T follicular helper cell (primary cell): ENCODE results near the gene FBXO47.
"Not testable (repeated sequence)": the region's sequence is repeated elsewhere in the genome, so short reads cannot be mapped to it uniquely, and the experiment has no call there.

Experiments
- DNase-seq: peaks from one replicate; pipeline ENCODE4 v3.0.0-alpha.2; 2020; ENCODE audit warnings: low read depth

The FBXO47 gene

DNA sequence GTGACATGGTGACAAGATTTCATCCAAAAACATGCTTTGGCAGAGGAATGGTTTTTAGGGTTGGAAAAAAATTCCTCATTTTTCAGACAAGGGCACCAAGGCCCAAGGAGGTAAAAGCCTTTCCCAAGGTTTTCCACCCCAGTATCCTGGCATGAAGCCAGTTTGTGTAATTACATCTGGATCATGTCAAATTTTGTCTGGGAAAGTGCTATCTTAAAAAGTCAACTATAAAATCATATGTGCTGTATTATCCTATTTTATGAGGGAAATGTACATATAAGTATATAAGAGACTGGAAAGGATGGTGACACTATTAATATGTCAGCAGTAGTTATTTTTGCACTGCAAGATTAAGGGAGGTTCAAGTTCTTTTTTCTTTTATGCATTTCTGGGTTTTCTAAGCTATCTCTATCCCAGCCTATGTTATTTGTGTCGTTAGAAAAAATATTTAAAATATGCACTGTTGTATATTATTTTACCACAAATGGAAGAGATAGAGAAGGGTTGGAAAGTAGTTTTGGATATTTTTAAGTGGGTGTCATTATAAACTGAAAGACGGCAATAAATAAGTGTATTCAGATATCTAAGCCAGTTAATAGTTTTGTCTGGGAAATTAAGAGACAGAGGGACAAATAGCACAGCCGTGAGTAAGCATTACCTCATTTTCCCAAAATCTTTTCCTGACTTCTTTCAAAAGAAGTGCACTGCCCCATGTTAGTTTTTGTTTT is 13.5 kb upstream of the FBXO47 start:
- DNase-seq: no peak

DNA sequence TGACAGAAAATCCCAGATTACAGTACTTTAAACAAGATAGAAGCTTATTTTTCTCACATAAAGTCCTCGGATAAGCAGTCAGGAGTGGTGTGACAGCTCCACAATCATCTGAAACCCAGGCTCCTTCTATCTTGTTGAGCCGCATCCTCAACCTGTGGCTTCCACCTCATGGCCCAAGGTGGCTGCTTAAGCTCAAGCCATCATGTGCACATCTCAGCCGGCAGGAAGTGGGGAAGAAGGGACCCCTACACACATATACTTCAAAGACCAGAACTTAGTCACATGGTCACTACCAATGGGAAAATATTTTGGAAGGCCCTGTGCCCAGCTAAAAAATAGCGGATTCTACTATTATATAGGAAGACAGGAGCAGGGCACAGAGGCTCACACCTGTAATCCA is 11.0 kb upstream of the FBXO47 start:
- DNase-seq: no peak

DNA sequence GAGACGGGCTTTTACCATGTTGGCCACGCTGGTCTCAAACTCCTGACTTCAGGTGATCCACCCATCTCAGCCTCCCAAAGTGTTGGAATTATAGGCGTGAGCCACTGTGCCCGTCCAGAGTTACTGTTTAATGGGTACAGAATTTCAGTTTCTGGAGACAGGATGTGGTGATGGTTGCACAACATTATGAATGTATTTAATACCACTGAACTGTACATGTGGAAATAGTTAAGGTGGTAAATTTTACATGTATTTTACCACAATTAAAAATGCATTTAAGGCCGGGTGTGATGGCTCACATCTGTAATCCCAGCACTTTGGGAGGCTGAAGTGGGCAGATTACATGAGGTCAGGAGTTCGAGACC is 9.0 kb upstream of the FBXO47 start:
- not testable (repeated sequence) for DNase-seq

DNA sequence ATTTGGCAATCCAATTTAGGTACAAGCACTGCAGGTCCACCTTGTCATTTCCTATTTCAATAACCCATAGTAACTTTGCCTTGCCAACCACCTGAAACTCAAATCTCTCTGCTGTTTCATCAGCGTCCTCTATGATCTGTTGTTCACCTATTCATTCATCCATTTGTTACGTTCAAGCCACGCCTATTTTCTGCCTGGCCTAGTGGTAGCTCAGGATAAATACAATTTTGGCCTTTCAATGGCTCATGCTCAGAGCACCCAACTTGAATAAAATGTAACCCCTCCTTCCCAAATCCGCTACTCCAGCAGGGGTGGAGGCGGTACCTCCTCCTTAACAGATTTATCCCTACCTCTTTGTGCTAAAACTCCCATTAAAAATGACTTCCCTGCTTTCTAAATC is 3.6 kb upstream of the FBXO47 start:
- DNase-seq: no peak

DNA sequence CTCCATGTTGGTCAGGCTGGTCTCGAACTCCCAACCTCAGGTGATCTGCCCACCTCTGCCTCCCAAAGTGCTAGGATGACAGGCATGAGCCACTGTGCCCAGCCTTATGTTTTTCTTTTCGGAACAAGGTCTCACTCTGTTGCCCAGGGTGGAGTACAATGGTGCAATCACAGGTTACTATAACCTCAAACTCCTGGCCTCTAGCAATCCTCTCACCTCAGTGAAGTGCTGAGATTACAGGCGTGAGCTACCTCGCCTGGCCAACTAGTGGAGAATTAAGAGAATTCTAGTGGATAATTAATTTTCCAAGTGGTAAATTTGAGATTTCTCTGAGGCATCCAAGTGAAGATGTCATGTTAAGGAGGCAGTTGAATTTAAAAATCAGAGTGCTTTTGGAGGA is 2.9 kb upstream of the FBXO47 start:
- no peak for DNase-seq

DNA sequence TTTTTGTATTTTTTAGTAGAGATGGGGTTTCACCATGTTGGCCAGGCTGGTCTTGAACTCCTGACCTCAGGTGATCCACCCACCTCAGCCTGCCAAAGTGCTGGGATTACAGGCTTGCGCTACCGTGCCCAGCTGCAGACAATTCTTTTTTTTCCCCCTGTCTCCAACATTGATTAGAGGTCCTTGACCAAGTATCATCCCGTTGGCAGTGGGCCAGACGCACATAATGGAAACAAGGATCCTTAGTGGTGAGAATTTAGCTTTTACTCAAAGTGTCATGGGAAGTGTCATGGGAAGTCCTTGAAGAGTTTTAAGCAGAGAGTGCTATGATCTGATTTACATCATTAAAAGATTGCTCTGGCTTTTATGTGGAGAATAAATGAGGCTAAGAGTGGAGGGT is 2.1 kb upstream of the FBXO47 start:
- no peak for DNase-seq

DNA sequence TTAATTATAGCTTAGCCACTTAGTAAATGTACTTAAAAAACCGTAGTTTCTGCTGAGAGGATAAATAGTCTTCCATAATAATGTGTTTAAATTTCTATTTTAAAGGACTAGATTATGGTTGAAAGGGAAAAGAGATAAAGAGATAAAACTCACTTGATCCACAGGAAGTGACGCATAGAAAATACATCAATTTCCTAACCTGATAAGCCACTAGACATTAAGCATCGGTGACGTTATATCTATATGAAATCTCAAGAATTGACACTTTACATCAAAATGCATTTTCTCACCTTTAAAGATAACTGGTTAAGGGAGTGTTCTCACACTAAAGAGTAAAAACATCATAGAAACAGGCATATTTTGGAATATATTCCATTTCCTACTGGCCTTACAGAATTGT is 5.8 kb downstream of the FBXO47 start:
- no peak for DNase-seq

DNA sequence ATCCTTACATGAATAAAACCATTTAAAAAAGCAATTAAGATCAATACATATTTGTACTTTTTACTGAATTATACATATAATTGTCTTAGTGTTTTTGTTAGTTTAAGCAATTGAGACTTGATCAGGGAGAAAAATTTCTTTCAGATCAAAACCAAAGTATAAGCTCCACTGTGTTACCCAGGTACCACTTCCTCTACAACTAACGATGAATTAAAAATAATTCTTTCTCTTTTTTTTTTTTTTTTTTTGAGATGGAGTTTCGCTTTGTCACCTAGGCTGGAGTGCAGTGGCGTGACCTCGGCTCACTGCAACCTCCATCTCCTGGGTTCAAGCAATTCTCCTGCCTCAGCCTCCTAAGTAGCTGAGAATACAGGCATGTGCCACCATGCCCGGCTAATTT is 6.8 kb downstream of the FBXO47 start:
- DNase-seq: no peak

DNA sequence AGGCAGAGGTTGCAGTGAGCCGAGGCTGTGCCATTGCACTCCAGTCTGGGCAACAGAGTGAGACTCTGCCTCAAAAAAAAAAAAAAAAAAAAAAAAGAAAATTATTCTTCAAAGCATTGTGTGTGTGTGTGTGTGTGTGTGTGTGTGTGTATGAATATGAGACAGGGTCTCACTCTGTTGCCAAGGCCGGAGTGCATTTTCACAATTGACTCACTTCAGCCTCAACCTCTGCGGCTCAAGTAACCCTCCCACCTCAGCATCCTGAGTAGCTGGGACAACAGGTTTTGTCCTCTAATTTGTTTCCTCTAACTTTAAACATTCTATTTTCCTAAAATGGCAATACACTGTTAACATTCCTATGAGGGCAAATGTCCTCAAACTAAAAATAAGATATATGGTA is 7.7 kb downstream of the FBXO47 start:
- DNase-seq: no peak

DNA sequence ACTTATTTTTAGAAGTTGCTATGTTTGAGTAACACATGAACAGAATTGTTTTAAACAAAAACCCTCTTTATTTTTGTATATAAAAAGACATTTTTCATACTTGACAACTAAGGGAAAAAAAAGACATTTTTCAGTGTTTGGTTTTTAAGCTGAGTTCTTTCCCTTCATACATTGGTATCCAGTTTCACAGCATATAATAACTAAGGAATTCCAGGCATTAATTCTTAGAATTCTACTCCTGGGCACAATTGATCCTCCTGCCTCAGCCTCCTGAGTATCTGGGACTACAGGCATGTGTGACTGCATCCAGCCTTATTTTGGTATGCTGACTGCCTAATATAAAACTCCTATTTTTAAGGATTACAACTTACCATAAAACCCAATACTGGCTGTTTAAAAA is 8.4 kb downstream of the FBXO47 start:
- no peak for DNase-seq

DNA sequence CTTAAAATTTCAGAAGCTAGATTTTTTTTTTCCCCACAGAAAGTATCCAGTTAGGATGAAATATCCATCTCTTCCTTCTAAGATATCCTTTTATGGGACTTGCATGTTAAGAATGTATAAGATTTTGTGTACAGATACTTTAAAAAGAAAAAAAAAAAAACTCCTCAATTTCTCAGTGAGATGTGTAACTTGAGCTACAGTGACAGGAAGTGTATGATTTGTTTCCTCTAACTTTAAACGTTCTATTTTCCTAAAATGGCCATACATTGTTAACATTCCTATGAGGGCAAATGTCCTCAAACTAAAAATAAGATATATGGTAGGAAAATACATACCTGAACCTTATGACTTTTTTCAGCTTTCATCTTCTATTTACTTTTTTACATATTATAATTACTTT is 8.9 kb downstream of the FBXO47 start:
- no peak for DNase-seq

DNA sequence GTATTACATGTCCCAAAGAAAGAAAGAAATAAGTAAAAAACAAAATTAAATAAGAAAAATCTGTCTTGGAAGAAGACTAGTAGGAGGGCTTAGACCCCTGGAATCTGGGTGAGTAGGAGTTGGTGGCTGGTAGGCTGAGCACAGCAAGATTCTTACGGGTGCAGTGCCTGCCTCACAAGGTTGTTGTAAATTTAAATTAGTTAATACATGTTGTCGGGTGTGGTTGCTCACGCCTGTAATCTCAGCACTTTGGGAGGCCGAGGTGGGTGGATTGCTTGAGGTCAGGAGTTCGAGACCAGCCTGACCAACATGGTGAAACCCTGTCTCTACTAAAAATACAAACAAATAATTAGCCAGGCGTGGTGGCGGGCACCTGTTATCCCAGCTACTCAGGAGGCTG is 13.4 kb downstream of the FBXO47 start:
- DNase-seq: not testable (repeated sequence)

DNA sequence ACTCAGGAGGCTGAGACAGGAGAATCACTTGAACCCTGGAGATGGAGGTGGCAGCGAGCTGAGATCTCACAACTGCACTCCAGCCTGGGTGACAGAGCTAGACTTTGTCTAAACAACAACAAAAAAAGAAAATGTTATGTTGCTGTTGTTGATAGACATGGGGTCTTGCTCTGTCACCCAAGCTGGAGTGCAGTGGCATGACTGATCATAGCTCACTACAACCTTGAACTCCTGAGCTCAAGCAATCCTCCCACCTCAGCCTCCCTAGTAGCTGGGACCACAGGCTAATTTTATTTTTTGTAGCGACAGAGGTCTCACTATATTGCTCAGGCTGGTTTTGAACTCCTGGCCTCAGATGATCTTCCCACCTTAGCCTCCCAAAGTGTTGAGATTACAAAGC is 20.0 kb downstream of the FBXO47 start:
- DNase-seq: no peak

DNA sequence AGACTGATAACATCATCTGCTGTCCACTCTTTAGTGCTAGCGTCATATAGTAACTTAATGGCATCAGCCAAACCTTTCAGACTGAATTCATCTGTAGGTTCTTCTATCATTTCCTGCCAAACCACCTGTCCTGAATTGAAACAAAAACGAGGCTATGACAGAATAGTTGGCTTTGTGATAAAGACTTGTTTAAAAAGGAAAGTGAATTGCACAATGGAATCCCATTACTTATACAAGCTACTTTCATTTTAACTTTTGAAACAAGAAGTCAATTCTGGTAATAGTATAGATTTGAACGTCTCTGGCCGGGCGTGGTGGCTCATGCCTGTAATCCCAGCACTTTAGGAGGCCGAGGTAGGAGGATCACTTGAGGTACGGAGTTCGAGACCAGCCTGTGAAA is 23.6 kb downstream of the FBXO47 start:
- DNase-seq: no peak

DNA sequence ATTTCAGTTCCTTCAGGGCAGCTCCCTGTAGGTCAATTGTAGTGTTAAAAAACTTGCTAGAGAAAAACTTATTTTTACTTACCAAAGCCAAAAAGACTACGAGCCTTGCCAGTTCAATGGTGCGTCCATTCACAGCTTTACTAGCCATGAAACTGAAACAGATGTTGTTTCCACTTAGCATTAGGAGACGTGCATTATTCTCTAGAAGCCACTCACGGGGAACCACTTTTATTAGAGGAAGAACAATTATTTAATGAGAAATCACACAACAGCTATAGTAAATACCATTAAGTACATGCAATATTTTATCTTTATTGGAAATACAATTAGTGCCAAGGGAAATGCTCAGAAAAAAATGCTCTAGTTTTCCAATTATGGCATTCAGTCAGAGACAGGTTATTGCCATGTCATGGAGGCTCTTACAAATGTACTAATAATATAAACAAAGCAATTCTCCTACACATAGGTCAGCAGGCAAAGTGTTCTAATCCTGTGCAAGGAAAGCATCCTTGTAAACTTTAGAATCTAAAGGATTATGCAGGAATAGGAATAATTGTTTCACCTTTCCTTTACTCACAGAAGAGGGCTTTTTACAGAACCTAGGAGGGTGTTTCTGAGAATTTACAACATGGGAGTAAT is 24.4 kb downstream of the FBXO47 start:
- no peak for DNase-seq

DNA sequence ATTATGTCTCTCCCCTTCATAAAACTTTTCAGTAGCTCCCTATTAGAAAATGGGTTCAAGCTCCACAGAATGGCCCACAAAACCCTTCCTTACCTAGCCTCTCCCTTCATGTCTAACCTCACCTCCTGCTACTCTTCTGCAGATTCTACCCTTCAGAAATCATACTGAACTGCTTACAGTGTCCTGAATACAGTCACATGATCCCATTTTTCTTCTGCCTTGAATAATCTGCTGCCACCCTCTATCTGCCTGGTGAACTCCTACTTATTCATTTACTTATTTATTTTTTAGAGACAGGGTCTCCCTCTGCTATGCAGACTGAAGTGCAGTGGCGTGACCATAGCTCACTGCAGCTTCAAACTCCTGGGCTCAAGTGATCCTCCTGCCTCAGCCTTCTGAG is 26.8 kb downstream of the FBXO47 start:
- DNase-seq: no peak

DNA sequence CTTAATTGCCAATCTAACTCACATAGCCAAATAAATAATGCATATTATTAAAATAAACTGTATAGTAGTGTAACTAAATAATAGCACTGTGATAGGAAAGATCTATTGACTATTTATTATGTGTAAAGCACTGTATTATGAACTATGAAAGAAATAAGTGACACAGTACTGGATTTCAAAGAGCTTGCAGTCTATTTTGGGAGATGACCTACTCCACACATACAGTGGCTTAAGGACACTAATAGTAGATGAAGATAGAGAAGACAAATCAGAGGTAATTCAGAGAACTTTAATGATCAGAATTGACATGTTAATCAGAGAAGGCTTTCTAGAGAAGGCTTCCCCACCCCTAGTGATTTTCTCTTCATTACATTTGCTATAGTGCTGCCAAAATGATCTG is 27.2 kb downstream of the FBXO47 start:
- no peak for DNase-seq

DNA sequence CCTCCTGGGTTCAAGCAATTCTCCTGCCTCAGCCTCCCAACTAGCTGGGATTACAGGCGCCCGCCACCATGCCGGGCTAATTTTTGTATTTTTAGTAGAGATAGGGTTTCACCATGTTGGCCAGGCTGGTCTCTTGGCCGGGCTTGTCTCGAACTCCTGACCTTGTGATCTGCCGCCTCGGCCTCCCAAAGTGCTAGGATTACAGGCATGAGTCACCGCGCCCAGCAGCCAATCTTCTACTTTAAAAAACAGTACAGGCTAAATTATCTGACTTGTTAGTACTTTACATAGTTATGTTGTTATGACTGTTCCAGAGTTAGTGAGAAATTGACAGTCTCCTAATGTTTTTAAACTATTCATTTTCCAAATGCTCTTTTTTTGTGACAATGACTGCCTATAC is 33.2 kb downstream of the FBXO47 start:
- DNase-seq: not testable (repeated sequence)

DNA sequence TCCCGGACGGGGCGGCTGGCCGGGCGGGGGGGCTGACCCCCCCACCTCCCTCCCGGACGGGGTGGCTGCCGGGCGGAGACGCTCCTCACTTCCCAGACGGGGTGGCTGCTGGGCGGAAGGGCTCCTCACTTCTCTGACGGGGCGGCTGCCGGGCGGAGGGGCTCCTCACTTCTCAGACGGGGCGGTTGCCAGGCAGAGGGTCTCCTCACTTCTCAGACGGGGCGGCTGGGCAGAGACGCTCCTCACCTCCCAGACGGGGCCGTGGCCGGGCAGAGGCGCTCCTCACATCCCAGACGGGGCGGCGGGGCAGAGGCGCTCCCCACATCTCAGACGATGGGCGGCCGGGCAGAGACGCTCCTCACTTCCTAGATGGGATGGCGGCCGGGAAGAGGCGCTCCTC is 36.4 kb downstream of the FBXO47 start:
- DNase-seq: not testable (repeated sequence)

DNA sequence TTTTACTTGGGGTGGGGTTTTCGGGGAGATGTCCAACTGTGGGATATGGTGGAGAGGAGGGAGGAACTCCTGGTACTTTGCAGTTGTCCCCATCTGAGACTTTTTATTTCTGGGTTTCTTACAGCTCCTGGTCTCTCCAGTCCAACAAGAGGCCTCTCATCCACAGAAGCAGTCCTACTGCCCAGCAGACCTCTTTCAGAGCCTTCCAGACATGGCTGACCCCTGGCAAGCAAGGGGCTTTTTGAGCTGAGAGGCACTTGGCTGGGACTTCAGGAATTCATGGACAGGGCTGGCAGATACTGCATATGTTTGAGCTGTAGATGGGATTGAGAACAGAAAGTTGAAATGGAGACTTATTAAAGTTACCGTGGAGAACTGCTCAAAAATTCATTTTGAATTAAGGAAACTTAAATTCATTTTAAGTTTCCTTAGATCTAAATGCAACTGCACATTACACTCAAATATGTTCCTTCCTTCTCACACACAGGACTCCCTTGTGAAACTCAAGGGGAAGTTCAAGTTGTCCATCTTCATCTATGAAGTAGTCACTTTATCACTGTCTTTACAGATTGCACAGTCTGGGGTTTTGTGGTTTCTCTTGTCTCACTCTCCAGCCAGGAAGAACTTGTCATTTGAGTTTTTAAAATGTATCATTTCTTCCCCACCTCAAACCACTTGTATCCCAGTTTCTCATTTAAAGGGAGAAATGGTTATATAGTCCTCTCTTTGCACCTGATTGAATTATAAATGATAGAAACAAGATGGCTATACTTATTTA is 40.7 kb downstream of the FBXO47 start:
- no peak for DNase-seq

DNA sequence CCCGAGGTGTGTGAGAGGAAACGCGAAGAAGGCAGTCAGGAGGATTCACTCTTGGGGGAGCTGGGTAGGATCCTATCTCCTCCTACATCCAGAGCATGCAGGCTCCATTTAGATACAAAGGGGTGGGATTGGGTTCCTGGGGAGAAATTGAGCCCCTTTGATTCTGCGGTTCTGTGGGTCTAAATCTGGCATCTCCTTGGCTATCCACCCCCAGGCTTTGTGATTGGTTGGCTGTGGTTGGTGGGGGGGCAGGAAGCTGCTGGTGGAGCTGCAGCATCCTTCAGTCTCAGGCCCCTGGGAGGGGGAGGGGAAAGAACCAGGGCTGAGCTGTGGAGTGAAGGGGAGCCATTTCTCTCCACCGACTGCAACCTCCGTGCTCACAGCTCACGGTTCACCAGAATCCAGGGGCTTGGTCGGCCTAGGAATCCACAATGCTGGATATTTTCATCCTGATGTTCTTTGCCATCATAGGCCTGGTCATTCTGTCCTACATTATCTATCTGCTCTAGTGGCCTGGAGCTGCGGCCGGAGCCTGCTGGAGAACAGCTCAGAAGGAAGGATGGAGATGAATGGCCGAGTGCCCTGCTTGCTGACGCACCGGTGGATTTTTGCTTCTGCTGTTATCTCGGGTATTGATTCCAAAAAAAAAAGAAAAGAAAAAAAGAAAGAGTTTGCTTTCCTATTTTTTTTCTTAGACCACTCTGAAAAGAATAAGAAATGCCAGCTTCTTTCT is 41.8 kb downstream of the FBXO47 start, which contains the start of gene LASP1NB:
TSS of gene LASP1NB (plus strand) at position 352 of the 733 bp plus-strand sequence.
- no peak for DNase-seq

DNA sequence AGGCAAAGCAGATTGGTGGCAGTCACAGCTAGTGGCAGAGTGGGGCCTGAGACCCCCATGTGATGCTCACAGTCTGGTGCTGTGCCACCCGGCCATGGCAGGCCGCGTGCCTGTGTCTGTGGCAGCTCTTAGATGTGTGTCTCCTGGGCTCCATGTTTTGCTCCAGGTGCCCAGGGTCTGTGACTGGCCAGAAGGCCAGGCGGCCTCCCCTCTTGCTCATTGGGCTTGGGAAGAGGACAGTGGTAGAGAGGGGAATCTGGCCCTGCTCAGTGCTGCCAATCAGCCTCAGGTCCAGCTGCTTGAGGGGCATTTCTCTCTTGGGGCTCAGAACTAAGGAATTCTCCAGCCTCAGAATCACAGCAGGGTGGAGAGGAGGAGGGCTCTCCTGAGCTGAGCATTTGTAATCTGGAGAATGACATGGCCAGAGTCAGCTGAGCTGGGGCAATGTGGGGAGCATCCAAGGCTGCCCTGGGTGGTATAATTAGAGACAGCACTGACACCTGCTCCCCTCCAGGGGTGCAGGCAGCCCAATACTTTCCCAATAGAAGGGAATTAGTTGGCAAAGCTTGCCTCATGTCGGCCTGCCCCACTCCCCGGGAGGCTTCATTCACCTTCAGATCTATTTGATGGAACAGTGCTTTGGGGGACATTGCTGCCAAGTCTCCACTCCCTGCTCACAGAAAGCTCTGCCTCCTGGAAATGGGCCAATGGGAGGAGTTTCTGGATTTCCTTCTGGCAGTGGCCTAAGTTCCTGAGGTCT is 44.5 kb downstream of the FBXO47 start:
- no peak for DNase-seq
